H1 (cell line): Measurements from ENCODE around the gene PFKFB3. TPM values are rescaled to one million over a fixed set of nuclear protein-coding genes. Genes with fewer than 3 reads are reported as not detected.

Experiments
- E2F6 ChIP-seq: IDR thresholded peaks from 2 replicates; pipeline ENCODE4 v1.6.1; 2012; ENCODE audit warnings: inconsistent platforms
- JUN ChIP-seq: IDR thresholded peaks from 2 replicates; pipeline ENCODE4 v1.6.1; 2011; ENCODE audit warnings: low read depth, mild to moderate bottlenecking, improper control_type of control experiment, low read length
- PHF8 ChIP-seq: fragments of 200-600 bp; sonication (generic); conservative IDR thresholded peaks from 2 replicates; pipeline ENCODE4 v1.7.1; 2012; ENCODE audit warnings: low read depth, mild to moderate bottlenecking, inconsistent platforms, low read length, moderate library complexity
- RNF2 ChIP-seq: fragments of 200-900, 300-1000 bp; sonication (generic); IDR thresholded peaks from 2 replicates; pipeline ENCODE4 v1.7.1; 2016; ENCODE audit warnings: borderline replicate concordance, low read depth, mild to moderate bottlenecking, antibody characterized with exemption, low read length; ENCODE audit not compliant: poor library complexity, severe bottlenecking; ENCODE audit errors: missing control alignments
- polyA plus RNA-seq, 7 experiments: library from polyadenylated mRNA; depleted of rRNA in 3 of 7; stranded (reverse) in 5 of 7; unstranded in 2 of 7; fragments of >200 nt in 5 of 7; fragments of 200-250 nt in 2 of 7; gene quantifications; 1 replicate in 5 of 7; 2 replicates in 1 of 7; 4 replicates in 1 of 7; pipeline versions ENCODE4 v1.2.1 to v1.2.3, GENCODE V29; 2011 to 2013; ENCODE audit warnings: missing spikeins in 2 of 7, mixed read lengths in 2 of 7
- total RNA-seq: library from RNA; stranded (reverse); fragmentation: NEBNext Ultra II Directional; extraction: Animal tissue kit (Norgen Biotek cat#: 25700); gene quantifications from 2 replicates; pipeline ENCODE4 v1.2.1, GENCODE V29; 2021

The PFKFB3 gene
- total and polyA plus RNA-seq, 2 of the 8 experiments (the other 6 are each of a cell fraction or from before 2014, with no cell fraction given): 15.6 to 32.0 TPM

GRCh38 chr10:6297522-6297921 lies 94.8 kb downstream of the PFKFB3 start (continued):
- TF ChIP-seq PHF8 (no peak), RNF2 (no peak), E2F6 (no peak), JUN (no peak)
